ENCODE measurements around the gene ATP10A. TPM values are rescaled to one million over a fixed set of nuclear protein-coding genes. Genes with fewer than 3 reads are reported as not detected.

ATP10A gene
- total RNA-seq, 1 experiment from 2014 or later, result 3.9 TPM

- H4K8ac ChIP-seq (replicated peaks; ENCODE audit: insufficient read length, low read depth, low read length), result no peak overlapping the region
- H4K20me1 ChIP-seq (ENCODE audit: control insufficient read depth, insufficient read depth, insufficient read length), result no peaks in the 10 kb centered on the region
- H3K4me1 Mint-ChIP-seq, result peaks cover 47 to 48% of the 10 kb centered on the region in 2 experiments
- no peak overlapping the region for H3K4ac ChIP-seq (ENCODE audit: low read depth, low read length)
- no peaks in the 10 kb centered on the region for H3K36me3 Mint-ChIP-seq (ENCODE audit: insufficient read depth in 1 of 3, low read depth in 3 of 3)
- H3K9me3 ChIP-seq (ENCODE audit: control insufficient read depth, low read depth, low read length), result no peaks in the 10 kb centered on the region
- no peak overlapping the region for H2BK12ac ChIP-seq (ENCODE audit: insufficient read length, low read depth, low read length)
- H3K4me3 Mint-ChIP-seq, result no peak overlapping the region
- no peaks in the 10 kb centered on the region; a peak in 2 of 5 replicates for H3K9me3 Mint-ChIP-seq
- H4K91ac ChIP-seq (ENCODE audit: insufficient read length, low read depth, low read length), result no peak overlapping the region
- no peak overlapping the region for H2AFZ ChIP-seq (ENCODE audit: low read length)
- no peak overlapping the region for H2BK5ac ChIP-seq (ENCODE audit: insufficient read length, low read length)
- H3K23ac ChIP-seq (ENCODE audit: insufficient read length, low read depth, low read length), result no peak overlapping the region
- no peaks in the 10 kb centered on the region for H3K79me2 ChIP-seq (ENCODE audit: insufficient read depth, low read length)
- H3K9ac ChIP-seq (ENCODE audit: extremely low read depth, insufficient read length, low read length), result no peak overlapping the region
- H3K4me2 ChIP-seq (ENCODE audit: insufficient read depth, insufficient read length, low read length), result no peak overlapping the region
- H2BK15ac ChIP-seq (ENCODE audit: low read depth, low read length), result no peak overlapping the region
- H3K27ac ChIP-seq (ENCODE audit: insufficient read length, low read depth, low read length), result no peak overlapping the region
- no peaks in the 10 kb centered on the region for H3K79me1 ChIP-seq (ENCODE audit: insufficient read depth, low read depth, low read length, poor library complexity, severe bottlenecking)
- WGBS (ENCODE audit: extremely low coverage, insufficient read length, low lambda C conversion rate), result no CpG with 5 or more reads among the region's 4 CpGs
- H2BK20ac ChIP-seq (ENCODE audit: low read depth, low read length, poor library complexity, severe bottlenecking), result no peak overlapping the region
- no peak for DNase-seq
- no peak overlapping the region for H3T11ph ChIP-seq (ENCODE audit: low read length)
- no peak overlapping the region for H3K56ac ChIP-seq (ENCODE audit: insufficient read length, low read depth, low read length)
- H3K23me2 ChIP-seq (ENCODE audit: insufficient read length, low read depth, low read length, poor library complexity, severe bottlenecking), result no peaks in the 10 kb centered on the region
- H3K27me3 ChIP-seq (ENCODE audit: insufficient read depth, low read length), result no peaks in the 10 kb centered on the region
- no peak overlapping the region for H3K18ac ChIP-seq (ENCODE audit: insufficient read length, low read depth, low read length)
- no peak overlapping the region for H2AK5ac ChIP-seq (ENCODE audit: insufficient read length, low read length)
- no peak overlapping the region for H4K5ac ChIP-seq (ENCODE audit: insufficient read length, low read depth, low read length)
- H2BK120ac ChIP-seq (ENCODE audit: low read depth, low read length, poor library complexity, severe bottlenecking), result no peak overlapping the region
- H3K27ac Mint-ChIP-seq, result peak overlapping the region in 1 of 3 experiments; percentile 75; a peak in 1 of 7 replicates
- no peak overlapping the region for H3K14ac ChIP-seq (ENCODE audit: insufficient read depth, low read length)
- peaks cover 38% of the 10 kb centered on the region for H3K27me3 Mint-ChIP-seq (ENCODE audit: low read depth)
- no peak for TF ChIP-seq CTCF (conservative IDR thresholded peaks at IDR 0.05)
- H3K4me1 ChIP-seq (ENCODE audit: insufficient read depth, low read length), result peaks cover 21% of the 10 kb centered on the region
Observed at GRCh38 chr15:25668901-25669300, 194.2 kb downstream of the ATP10A start.
